ENCODE results near the gene CADM1. TPM values are rescaled to one million over a fixed set of nuclear protein-coding genes. Genes with fewer than 3 reads are reported as not detected.
A peak's percentile ranks its signal among the peaks of the same experiment; 100 is the strongest.

The CADM1 gene
- total and polyA plus RNA-seq, 2 experiments from 2014 or later, result 16.5 to 18.0 TPM

GRCh38 chr11:115290893-115291292, 213.3 kb downstream of the CADM1 start:
- no peak overlapping the region for H3K4me2 ChIP-seq
- no peak overlapping the region for H3K4me3 Mint-ChIP-seq
- H4K20me1 ChIP-seq (replicated peaks; ENCODE audit: insufficient read depth), result no peaks in the 10 kb centered on the region
- H3K27ac ChIP-seq (ENCODE audit: low read depth), result no peak overlapping the region
- ATAC-seq (peak; percentile 48), DNase-seq (ENCODE audit: low spot score) (no peak)
- no peaks in the 10 kb centered on the region for H3K9me2 ChIP-seq (ENCODE audit: insufficient read depth)
- no peaks in the 10 kb centered on the region for H3K27me3 ChIP-seq (ENCODE audit: insufficient read depth)
- no peaks in the 10 kb centered on the region for H3K36me3 ChIP-seq (ENCODE audit: insufficient read depth)
- peaks cover 4% of the 10 kb centered on the region; the same call in 1 of the 2 replicates for H3K4me1 ChIP-seq (ENCODE audit: insufficient read depth)
- H3K27ac Mint-ChIP-seq, result no peak overlapping the region
- no peaks in the 10 kb centered on the region; the same call in 1 of the 3 replicates for H3K9me3 Mint-ChIP-seq
- no peaks in the 10 kb centered on the region for H3K36me3 Mint-ChIP-seq (ENCODE audit: low read depth)
- TF ChIP-seq ZNF331 (CRISPR knock-in tag; IDR thresholded peaks at IDR 0.05; ENCODE audit: low read depth), result no peak
- TF ChIP-seq EZH2 (IDR thresholded peaks at IDR 0.05; ENCODE audit: low read depth, unreplicated experiment), result no peak
- no peak for TF ChIP-seq ZNF462 (CRISPR knock-in tag; IDR thresholded peaks at IDR 0.05)
- TF ChIP-seq REST (IDR thresholded peaks at IDR 0.05; ENCODE audit: unreplicated experiment), result no peak
- no peak for TF ChIP-seq CTCF (conservative IDR thresholded peaks at IDR 0.05; ENCODE audit: low read depth in 2 of 2)
- no peak for TF ChIP-seq STAT1 (IDR thresholded peaks at IDR 0.05; ENCODE audit: unreplicated experiment)
- TF ChIP-seq ZNF114 (CRISPR knock-in tag; IDR thresholded peaks at IDR 0.05), result no peak
- TF ChIP-seq JUNB (IDR thresholded peaks at IDR 0.05; ENCODE audit: unreplicated experiment), result no peak
- no peak for TF ChIP-seq ETS1 (IDR thresholded peaks at IDR 0.05)
- no peak for TF ChIP-seq POLR2AphosphoS5 (IDR thresholded peaks at IDR 0.05; ENCODE audit: low read depth)
- no peak for TF ChIP-seq NANOG (IDR thresholded peaks at IDR 0.05; ENCODE audit: borderline replicate concordance)
- no peak for TF ChIP-seq EZH2phosphoT487 (IDR thresholded peaks at IDR 0.05; ENCODE audit: unreplicated experiment)
- TF ChIP-seq CREB1 (CRISPR knock-in tag; IDR thresholded peaks at IDR 0.05; ENCODE audit: low read depth), result no peak
- H3F3A ChIP-seq (replicated peaks; ENCODE audit: low read depth), result no peaks in the 10 kb centered on the region
- H3K4me3 ChIP-seq, result no peak overlapping the region
- no peak overlapping the region for H2AFZ ChIP-seq
- H3K79me2 ChIP-seq (replicated peaks; ENCODE audit: insufficient read depth), result no peaks in the 10 kb centered on the region
- no peaks in the 10 kb centered on the region for H3K27me3 Mint-ChIP-seq (ENCODE audit: insufficient read depth, low read depth, poor library complexity)
- H3K4me1 Mint-ChIP-seq, result peaks cover 18% of the 10 kb centered on the region
